Measurements from ENCODE around the gene GATAD2B. TPM values are rescaled to one million over a fixed set of nuclear protein-coding genes. Genes with fewer than 3 reads are reported as not detected.
A peak's percentile ranks its signal among the peaks of the same experiment; 100 is the strongest.

Gene GATAD2B
- total and polyA plus RNA-seq, 4 donors: 4.6 to 41.7 (median 13.4) TPM

GRCh38 chr1:153773096-153773921 is 149.5 kb downstream of the GATAD2B start:
- Histone ChIP-seq H3K36me3 (ENCODE audit: control insufficient read depth in 4 of 4, insufficient read depth in 4 of 4, low read length in 4 of 4) (peaks cover 5 to 35% (median 27%) of the 10 kb centered on the region in 4 donors), H3K4me3 (no peak overlapping the region), H3K9me3 (ENCODE audit: control insufficient read depth in 4 of 4, insufficient read depth in 3 of 4, low read length in 3 of 4) (peaks cover 0 to 2% (median 0%) of the 10 kb centered on the region in 4 donors), H3K27ac (ENCODE audit: low read depth in 1 of 2, low read length in 1 of 2) (peak overlapping the region; percentile 58 to 82), H3K4me1 (ENCODE audit: control insufficient read depth in 5 of 5, insufficient read depth in 5 of 5, low read length in 5 of 5) (peaks cover 5 to 27% (median 17%) of the 10 kb centered on the region in 5 donors), H3K27me3 (ENCODE audit: control insufficient read depth in 3 of 3, insufficient read depth in 3 of 3, low read length in 2 of 3) (no peaks in the 10 kb centered on the region), H3K9ac (ENCODE audit: insufficient read depth in 1 of 2, low read length in 2 of 2) (no peak overlapping the region)
- TF ChIP-seq CTCF (IDR thresholded peaks at IDR 0.05; ENCODE audit: control extremely low read depth, extremely low read depth): no peak
- 27 to 41% methylated on average over 12 of the region's 12 CpGs for WGBS, 2 donors
- DNase-seq (peak in 1 of 3 donors; percentile 27), ATAC-seq (ENCODE audit: insufficient read depth, low FRiP score) (no peak)

GRCh38 chr1:153771841-153772593 is 150.8 kb downstream of the GATAD2B start:
- peaks cover 0 to 2% (median 0%) of the 10 kb centered on the region in 4 donors for H3K9me3 ChIP-seq (ENCODE audit: control insufficient read depth in 4 of 4, insufficient read depth in 3 of 4, low read length in 3 of 4)
- no peak for TF ChIP-seq CTCF (IDR thresholded peaks at IDR 0.05; ENCODE audit: control extremely low read depth, extremely low read depth)
- no peak for ATAC-seq (ENCODE audit: insufficient read depth, low FRiP score)
- H3K27me3 ChIP-seq (ENCODE audit: control insufficient read depth in 3 of 3, insufficient read depth in 3 of 3, low read length in 2 of 3): no peaks in the 10 kb centered on the region
- H3K9ac ChIP-seq (ENCODE audit: insufficient read depth in 1 of 2, low read length in 2 of 2): no peak overlapping the region
- peak overlapping the region in 1 of 2 donors; percentile 63 for H3K27ac ChIP-seq (ENCODE audit: low read depth in 1 of 2, low read length in 1 of 2)
- 80 to 85% methylated on average over 21 of the region's 21 CpGs for WGBS, 2 donors
- peaks cover 10 to 44% (median 38%) of the 10 kb centered on the region in 4 donors for H3K36me3 ChIP-seq (ENCODE audit: control insufficient read depth in 4 of 4, insufficient read depth in 4 of 4, low read length in 4 of 4)
- H3K4me3 ChIP-seq: no peak overlapping the region
- peak; percentile 34 to 48 (median 34) for DNase-seq
- peaks cover 5 to 26% (median 14%) of the 10 kb centered on the region in 5 donors for H3K4me1 ChIP-seq (ENCODE audit: control insufficient read depth in 5 of 5, insufficient read depth in 5 of 5, low read length in 5 of 5)

- Histone ChIP-seq H3K36me3 (ENCODE audit: control insufficient read depth in 4 of 4, insufficient read depth in 4 of 4, low read length in 4 of 4) (peaks cover 10 to 44% (median 38%) of the 10 kb centered on the region in 4 donors), H3K27ac (ENCODE audit: low read depth in 1 of 2, low read length in 1 of 2) (peak overlapping the region in 1 of 2 donors; percentile 63), H3K4me3 (no peak overlapping the region), H3K4me1 (ENCODE audit: control insufficient read depth in 5 of 5, insufficient read depth in 5 of 5, low read length in 5 of 5) (peaks cover 0 to 18% (median 9%) of the 10 kb centered on the region in 5 donors), H3K9me3 (ENCODE audit: control insufficient read depth in 4 of 4, insufficient read depth in 3 of 4, low read length in 3 of 4) (peaks cover 0 to 2% (median 0%) of the 10 kb centered on the region in 4 donors), H3K9ac (ENCODE audit: insufficient read depth in 1 of 2, low read length in 2 of 2) (no peak overlapping the region), H3K27me3 (ENCODE audit: control insufficient read depth in 3 of 3, insufficient read depth in 3 of 3, low read length in 2 of 3) (no peaks in the 10 kb centered on the region)
- WGBS, 2 donors: 83 to 95% methylated on average over 2 of the region's 2 CpGs
- no peak for DNase-seq
- no peak for TF ChIP-seq CTCF (IDR thresholded peaks at IDR 0.05; ENCODE audit: control extremely low read depth, extremely low read depth)
- no peak for ATAC-seq (ENCODE audit: insufficient read depth, low FRiP score)
These were observed 151.5 kb downstream of the GATAD2B start for GRCh38 chr1:153771261-153771660.

All from lung (tissue), 12 donors.